ENCODE results near the gene CARMIL3.

GRCh38 chr14:24077086-24077485, 25.3 kb downstream of the CARMIL3 start:
- TF ChIP-seq, protein P1, sequence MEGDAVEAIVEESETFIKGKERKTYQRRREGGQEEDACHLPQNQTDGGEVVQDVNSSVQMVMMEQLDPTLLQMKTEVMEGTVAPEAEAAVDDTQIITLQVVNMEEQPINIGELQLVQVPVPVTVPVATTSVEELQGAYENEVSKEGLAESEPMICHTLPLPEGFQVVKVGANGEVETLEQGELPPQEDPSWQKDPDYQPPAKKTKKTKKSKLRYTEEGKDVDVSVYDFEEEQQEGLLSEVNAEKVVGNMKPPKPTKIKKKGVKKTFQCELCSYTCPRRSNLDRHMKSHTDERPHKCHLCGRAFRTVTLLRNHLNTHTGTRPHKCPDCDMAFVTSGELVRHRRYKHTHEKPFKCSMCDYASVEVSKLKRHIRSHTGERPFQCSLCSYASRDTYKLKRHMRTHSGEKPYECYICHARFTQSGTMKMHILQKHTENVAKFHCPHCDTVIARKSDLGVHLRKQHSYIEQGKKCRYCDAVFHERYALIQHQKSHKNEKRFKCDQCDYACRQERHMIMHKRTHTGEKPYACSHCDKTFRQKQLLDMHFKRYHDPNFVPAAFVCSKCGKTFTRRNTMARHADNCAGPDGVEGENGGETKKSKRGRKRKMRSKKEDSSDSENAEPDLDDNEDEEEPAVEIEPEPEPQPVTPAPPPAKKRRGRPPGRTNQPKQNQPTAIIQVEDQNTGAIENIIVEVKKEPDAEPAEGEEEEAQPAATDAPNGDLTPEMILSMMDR (IDR thresholded peaks at IDR 0.05) = no peak
- TF ChIP-seq ZFX (IDR thresholded peaks at IDR 0.05; ENCODE audit: borderline replicate concordance) = no peak
